ENCODE data around the gene ADGRB3. TPM values are rescaled to one million over a fixed set of nuclear protein-coding genes. Genes with fewer than 3 reads are reported as not detected.

The ADGRB3 gene
- total RNA-seq, 1 donor from 2014 or later, result 3.5 TPM

DNA sequence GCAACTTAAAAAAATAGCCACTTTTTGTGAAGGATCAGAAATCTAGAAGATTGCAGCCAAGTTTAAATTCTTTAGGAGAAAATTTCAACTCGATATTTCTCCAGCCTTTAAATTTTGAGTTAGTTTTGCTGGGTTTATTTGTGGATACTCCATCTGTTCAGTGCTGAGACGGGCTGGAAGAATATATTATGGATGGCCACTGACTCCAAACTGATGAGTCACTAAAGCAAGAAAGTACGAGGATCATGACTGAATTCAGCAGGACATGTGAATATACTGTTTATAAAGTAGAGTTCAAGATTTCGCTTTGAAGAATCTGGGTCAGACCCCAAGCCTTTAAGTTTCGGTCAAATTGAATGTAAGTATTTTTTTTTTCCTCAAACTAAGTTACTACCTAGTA lies 199.5 kb downstream of the ADGRB3 start:
- no peaks in the 10 kb centered on the region for H3K27me3 ChIP-seq
- no peaks in the 10 kb centered on the region for H3K4me1 ChIP-seq
- ATAC-seq, result no peak
- DNase-seq, result no peak
- no peaks in the 10 kb centered on the region for H3K9me3 ChIP-seq
- no peak overlapping the region for H3K27ac ChIP-seq
- H3K4me3 ChIP-seq, result no peak overlapping the region
- intact Hi-C loops (cut with DNase I), result no loop called here
- TF ChIP-seq CTCF (IDR thresholded peaks at IDR 0.05), result no peak
- no peaks in the 10 kb centered on the region for H3K36me3 ChIP-seq

- Histone ChIP-seq H3K4me1 (no peaks in the 10 kb centered on the region), H3K27me3 (no peaks in the 10 kb centered on the region), H3K9me3 (no peaks in the 10 kb centered on the region), H3K36me3 (no peaks in the 10 kb centered on the region), H3K27ac (no peak overlapping the region), H3K4me3 (no peak overlapping the region)
- TF ChIP-seq CTCF (IDR thresholded peaks at IDR 0.05), result no peak
- no peak for ATAC-seq
- DNase-seq, result no peak
- intact Hi-C loops (cut with DNase I), result no loop called here
Measured at GRCh38 chr6:68838571-68838970, 203.5 kb downstream of the ADGRB3 start.

- H3K27me3 ChIP-seq, result no peaks in the 10 kb centered on the region
- no peak for ATAC-seq
- DNase-seq, result no peak
- H3K9me3 ChIP-seq, result no peaks in the 10 kb centered on the region
- no peak overlapping the region for H3K4me3 ChIP-seq
- intact Hi-C loops (cut with DNase I), result no loop called here
- no peaks in the 10 kb centered on the region for H3K4me1 ChIP-seq
- no peaks in the 10 kb centered on the region for H3K36me3 ChIP-seq
- TF ChIP-seq CTCF (IDR thresholded peaks at IDR 0.05), result no peak
- H3K27ac ChIP-seq, result no peak overlapping the region
Measured at GRCh38 chr6:68852791-68853190, 217.7 kb downstream of the ADGRB3 start.

DNA sequence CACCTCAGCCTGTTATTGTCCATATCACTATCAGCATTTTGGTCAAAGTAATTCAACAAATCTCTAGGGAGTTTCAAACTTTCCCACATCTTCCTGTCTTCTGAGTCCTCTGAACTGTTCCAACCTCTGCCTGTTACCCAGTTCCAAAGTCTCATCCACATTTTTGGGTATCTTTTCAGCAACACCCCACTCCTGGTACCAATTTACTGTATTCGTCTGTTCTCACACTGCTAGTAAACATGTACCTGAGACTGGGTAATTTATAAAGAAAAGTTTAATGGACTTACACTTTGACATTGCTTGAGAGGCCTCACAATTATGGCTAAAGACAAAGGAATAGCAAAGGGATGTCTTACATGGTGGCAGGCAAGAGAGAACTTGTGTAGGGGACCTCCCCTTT lies 224.2 kb downstream of the ADGRB3 start:
- TF ChIP-seq CTCF (IDR thresholded peaks at IDR 0.05), result no peak
- DNase-seq (no peak), ATAC-seq (no peak)
- peaks cover 10% of the 10 kb centered on the region for H3K9me3 ChIP-seq
- H3K36me3 ChIP-seq, result no peaks in the 10 kb centered on the region
- H3K4me1 ChIP-seq, result no peaks in the 10 kb centered on the region
- H3K4me3 ChIP-seq, result no peak overlapping the region
- H3K27me3 ChIP-seq, result no peaks in the 10 kb centered on the region
- no peak overlapping the region for H3K27ac ChIP-seq
- intact Hi-C loops (cut with DNase I), result no loop called here

DNA sequence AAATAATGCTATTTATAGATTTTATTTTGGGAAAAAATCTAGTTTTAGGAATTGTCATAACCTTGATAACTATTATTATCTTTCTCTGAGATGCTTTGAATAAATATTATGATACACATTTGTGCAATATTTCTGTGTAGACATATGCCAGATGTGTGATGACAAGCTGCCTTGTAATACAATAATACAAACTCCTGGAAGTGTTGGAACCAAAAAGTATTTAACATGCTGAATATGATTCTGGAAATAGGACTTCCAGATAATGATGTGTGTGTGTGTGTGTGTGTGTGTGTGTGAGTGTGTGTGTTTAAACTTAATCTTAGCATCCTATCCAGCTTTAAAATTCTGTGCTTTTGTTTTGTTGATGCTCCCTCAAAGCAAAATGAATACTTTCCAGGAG lies 233.6 kb downstream of the ADGRB3 start:
- no peaks in the 10 kb centered on the region for H3K4me1 ChIP-seq
- H3K4me3 ChIP-seq, result no peak overlapping the region
- no peak for DNase-seq
- no peak for TF ChIP-seq CTCF (IDR thresholded peaks at IDR 0.05)
- H3K9me3 ChIP-seq, result no peaks in the 10 kb centered on the region
- intact Hi-C loops (cut with DNase I), result no loop called here
- no peaks in the 10 kb centered on the region for H3K27me3 ChIP-seq
- H3K36me3 ChIP-seq, result no peaks in the 10 kb centered on the region
- no peak for ATAC-seq
- no peak overlapping the region for H3K27ac ChIP-seq

DNA sequence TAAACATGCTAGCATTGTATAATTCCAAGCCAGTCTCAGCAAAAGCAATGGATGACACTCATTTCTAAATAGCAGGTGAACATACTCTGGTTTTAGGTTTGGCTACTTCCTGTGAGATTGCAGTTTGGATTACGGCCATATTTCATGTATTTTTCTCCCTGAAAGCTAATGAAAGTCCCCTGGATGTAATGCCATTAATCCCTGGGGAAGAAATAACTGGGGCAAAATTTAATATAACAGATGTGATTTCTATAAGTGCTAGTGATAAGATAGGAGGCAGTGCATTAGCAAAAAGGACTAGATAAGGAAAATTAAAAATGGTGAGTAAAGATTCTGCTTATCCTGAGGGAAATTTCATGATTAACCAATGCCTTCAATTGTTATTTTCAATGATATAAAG lies 238.2 kb downstream of the ADGRB3 start:
- no peak for TF ChIP-seq CTCF (IDR thresholded peaks at IDR 0.05)
- intact Hi-C loops (cut with DNase I), result no loop called here
- Histone ChIP-seq H3K4me1 (no peaks in the 10 kb centered on the region), H3K4me3 (no peak overlapping the region), H3K36me3 (no peaks in the 10 kb centered on the region), H3K27ac (no peak overlapping the region), H3K9me3 (no peaks in the 10 kb centered on the region), H3K27me3 (no peaks in the 10 kb centered on the region)
- no peak for ATAC-seq
- DNase-seq, result no peak

Data from upper lobe of right lung (tissue), 1 donor.